ENCODE data around the gene OSCP1.

The OSCP1 gene

GRCh38 chr1:36443297-36443696, 7.0 kb downstream of the OSCP1 start:
- DNase-seq = no peak

GRCh38 chr1:36442337-36442736, 7.9 kb downstream of the OSCP1 start:
- no peak for DNase-seq

- no peak for DNase-seq
Measured at GRCh38 chr1:36440646-36441045, 9.6 kb downstream of the OSCP1 start.

- no peak for DNase-seq
Measured at GRCh38 chr1:36440044-36440443, 10.2 kb downstream of the OSCP1 start.

GRCh38 chr1:36438715-36439114, 11.5 kb downstream of the OSCP1 start:
- no peak for DNase-seq

- no peak for DNase-seq
Measured at GRCh38 chr1:36436821-36437220, 13.4 kb downstream of the OSCP1 start.

- DNase-seq = no peak
Measured at GRCh38 chr1:36433102-36433501, 17.1 kb downstream of the OSCP1 start.

- DNase-seq = no peak
Measured at GRCh38 chr1:36432616-36433015, 17.6 kb downstream of the OSCP1 start.

GRCh38 chr1:36425791-36426190, 24.5 kb downstream of the OSCP1 start:
- DNase-seq = no peak

GRCh38 chr1:36421649-36422048, 28.6 kb downstream of the OSCP1 start:
- no peak for DNase-seq

- peak; percentile 91 for DNase-seq
Measured at GRCh38 chr1:36420836-36421317, 29.4 kb downstream of the OSCP1 start.

- DNase-seq = no peak
Measured at GRCh38 chr1:36420409-36420808, 29.8 kb downstream of the OSCP1 start.

- DNase-seq = no peak
Measured at GRCh38 chr1:36419569-36419968, 30.7 kb downstream of the OSCP1 start.

GRCh38 chr1:36419140-36419539, 31.1 kb downstream of the OSCP1 start:
- DNase-seq = no peak

- no peak for DNase-seq
Measured at GRCh38 chr1:36417931-36418330, 32.3 kb downstream of the OSCP1 start.

- DNase-seq = no peak
Measured at GRCh38 chr1:36415661-36416326, 34.5 kb downstream of the OSCP1 start.

- no peak for DNase-seq
Measured at GRCh38 chr1:36414384-36414783, 35.9 kb downstream of the OSCP1 start.

- peak; percentile 93 for DNase-seq
Measured at GRCh38 chr1:36411674-36412648, 38.3 kb downstream of the OSCP1 start.

GRCh38 chr1:36408479-36408878, 41.8 kb downstream of the OSCP1 start:
- DNase-seq = no peak

GRCh38 chr1:36406440-36406839, 43.8 kb downstream of the OSCP1 start:
- no peak for DNase-seq

- DNase-seq = no peak
Measured at GRCh38 chr1:36402504-36402890, 47.8 kb downstream of the OSCP1 start.

GRCh38 chr1:36401602-36402503, 48.4 kb downstream of the OSCP1 start:
- DNase-seq = no peak

All from activated CD4-positive, alpha-beta T cell treated with anti-CD3 and anti-CD28 coated beads, Interleukin-10, Interleukin-2, amounts not matched to agents 100 ng/mL and 50 ng/mL, durations not matched to agents 16 hours and 8 hours (primary cell).